ENCODE data around the gene ERFE. TPM values are rescaled to one million over a fixed set of nuclear protein-coding genes. Genes with fewer than 3 reads are reported as not detected.

ERFE gene
- total and polyA plus RNA-seq, 10 of the 15 experiments (the other 5 are each of a cell fraction or from before 2014, with no cell fraction given) = not detected

GRCh38 chr2:238151205-238151604, 7.6 kb upstream of the ERFE start:
- no TSS peak for BruUV-seq (replicated peaks)
- Histone ChIP-seq H3K4me3 (no peak overlapping the region), H3K9ac (ENCODE audit: control insufficient read depth, insufficient read depth, low read length) (no peak overlapping the region), H2AFZ (ENCODE audit: control insufficient read depth, low read depth, low read length) (no peak overlapping the region), H3K9me3 (replicated peaks; ENCODE audit: control insufficient read depth, insufficient read depth, low read length) (no peaks in the 10 kb centered on the region), H3K4me2 (ENCODE audit: control insufficient read depth, insufficient read depth) (no peak overlapping the region), H3K36me3 (ENCODE audit: control insufficient read depth in 2 of 2, insufficient read depth in 2 of 2, low read length in 1 of 2) (no peaks in the 10 kb centered on the region), H4K20me1 (ENCODE audit: control insufficient read depth, insufficient read depth) (no peaks in the 10 kb centered on the region), H3K4me1 (ENCODE audit: control insufficient read depth, insufficient read depth, low read length) (no peaks in the 10 kb centered on the region), H3K27me3 (replicated peaks in 1 of 2; ENCODE audit: control insufficient read depth in 2 of 2, insufficient read depth in 2 of 2, low read length in 1 of 2) (no peaks in the 10 kb centered on the region), H3K27ac (ENCODE audit: control insufficient read depth, insufficient read depth) (no peak overlapping the region), H3K79me2 (ENCODE audit: control insufficient read depth, insufficient read depth, low read length) (no peaks in the 10 kb centered on the region)
- in situ Hi-C loops (cut with MboI) = no loop called here
- FAIRE-seq = no peak
- WGBS (ENCODE audit: insufficient coverage, insufficient replicate concordance, low lambda C conversion rate, missing lambda C conversion rate) = 52% methylated on average over 13 of the region's 13 CpGs
- DNase-seq (ENCODE audit: low read depth, low spot score) = no peak
- ChIA-PET POLR2A (no interaction called here), RAD21 (ENCODE audit: unreplicated experiment) (no interaction called here), SMC1A (ENCODE audit: uncharacterized antibody, unreplicated experiment) (no interaction called here), CTCF (no interaction called here)
- TF ChIP-seq, protein P1, sequence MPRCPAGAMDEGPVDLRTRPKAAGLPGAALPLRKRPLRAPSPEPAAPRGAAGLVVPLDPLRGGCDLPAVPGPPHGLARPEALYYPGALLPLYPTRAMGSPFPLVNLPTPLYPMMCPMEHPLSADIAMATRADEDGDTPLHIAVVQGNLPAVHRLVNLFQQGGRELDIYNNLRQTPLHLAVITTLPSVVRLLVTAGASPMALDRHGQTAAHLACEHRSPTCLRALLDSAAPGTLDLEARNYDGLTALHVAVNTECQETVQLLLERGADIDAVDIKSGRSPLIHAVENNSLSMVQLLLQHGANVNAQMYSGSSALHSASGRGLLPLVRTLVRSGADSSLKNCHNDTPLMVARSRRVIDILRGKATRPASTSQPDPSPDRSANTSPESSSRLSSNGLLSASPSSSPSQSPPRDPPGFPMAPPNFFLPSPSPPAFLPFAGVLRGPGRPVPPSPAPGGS (IDR thresholded peaks at IDR 0.05; ENCODE audit: borderline replicate concordance, insufficient read depth, low read depth, low read length, poor library complexity, severe bottlenecking) = no peak
- TF ChIP-seq REST (IDR thresholded peaks at IDR 0.05; ENCODE audit: low read depth, low read length) (no peak), RAD21 (IDR thresholded peaks at IDR 0.05; ENCODE audit: insufficient read depth, low read depth, low read length) (no peak), CREB1 (IDR thresholded peaks at IDR 0.05; ENCODE audit: low read depth) (no peak), BHLHE40 (IDR thresholded peaks at IDR 0.05; ENCODE audit: borderline replicate concordance in 1 of 2, low read depth in 2 of 2, low read length in 1 of 2) (no peak), TCF7 (IDR thresholded peaks at IDR 0.05; ENCODE audit: borderline replicate concordance) (no peak), RFX5 (IDR thresholded peaks at IDR 0.05; ENCODE audit: low read depth, low read length) (no peak), CBFB (IDR thresholded peaks at IDR 0.05; ENCODE audit: low read depth) (no peak), MYC (IDR thresholded peaks at IDR 0.05; ENCODE audit: insufficient read depth, insufficient read length, insufficient replicate concordance, low read length, severe bottlenecking) (no peak), CBX5 (IDR thresholded peaks at IDR 0.05; ENCODE audit: low read depth) (no peak), MEF2A (IDR thresholded peaks at IDR 0.05; ENCODE audit: insufficient read depth, low read depth, low read length) (no peak), NRF1 (conservative IDR thresholded peaks at IDR 0.05; ENCODE audit: low read depth, low read length) (no peak), ZZZ3 (IDR thresholded peaks at IDR 0.05; ENCODE audit: control insufficient read depth, insufficient read length, low read depth) (no peak)
- ATAC-seq = no peak
- intact Hi-C loops (cut with micrococcal nuclease; ENCODE audit: unreplicated experiment) = no loop called here

All from GM12878 (cell line).